H1 (cell line): Measurements from ENCODE around the gene LAMC1. TPM values are rescaled to one million over a fixed set of nuclear protein-coding genes. Genes with fewer than 3 reads are reported as not detected.

ENCODE experiments used
- CTCF ChIA-PET: fragments of 300-600 bp; sonication (Branson Sonifier 250); formaldehyde crosslinking; loops from one replicate; lab custom pipeline; 2021; ENCODE audit not compliant: partially characterized antibody; lab: Charles Lee
- POLR2A ChIA-PET: fragments of 300-600 bp; sonication (Branson Sonifier 250); formaldehyde crosslinking; loops from one replicate; lab custom pipeline; 2021; ENCODE audit warnings: inconsistent platforms; ENCODE audit not compliant: partially characterized antibody; lab: Charles Lee
- DNase-seq, 2 experiments: peaks; one replicate each; pipeline versions ENCODE4 v3.0.0 to v3.0.0-alpha.2; 2010 to 2022; ENCODE audit warnings: low spot score in 2 of 2, low read depth in 1 of 2, mixed read lengths in 1 of 2
- FAIRE-seq: peaks from 2 replicates; lab custom pipeline; 2011; peaks lifted over from hg19 to GRCh38; lab: Jason Lieb, UNC
- H2AFZ ChIP-seq: 2 replicates; pipeline ENCODE4 v1.8.1; 2012; ENCODE audit warnings: low read length, inconsistent platforms
- H2AK5ac ChIP-seq: 2 replicates; pipeline ENCODE4 v1.6.1; 2013; ENCODE audit warnings: low read depth, low read length
- H2BK120ac ChIP-seq: replicated peaks from 2 replicates; pipeline ENCODE3; 2013; ENCODE audit warnings: low read depth, low read length, inconsistent platforms
- H2BK12ac ChIP-seq: 2 replicates; pipeline ENCODE4 v1.6.1; 2013; ENCODE audit warnings: low read depth, low read length
- H2BK15ac ChIP-seq: 2 replicates; pipeline ENCODE4 v1.6.1; 2013; ENCODE audit warnings: low read length
- H2BK20ac ChIP-seq: 2 replicates; pipeline ENCODE4 v1.6.1; 2013; ENCODE audit warnings: low read length
- H2BK5ac ChIP-seq: 2 replicates; pipeline ENCODE4 v1.6.1; 2013; ENCODE audit warnings: low read depth, low read length
- H3K14ac ChIP-seq: 2 replicates; pipeline ENCODE4 v1.6.1; 2013; ENCODE audit warnings: inconsistent platforms; ENCODE audit not compliant: insufficient read length
- H3K18ac ChIP-seq: 2 replicates; pipeline ENCODE4 v1.6.1; 2013; ENCODE audit warnings: low read length; ENCODE audit errors: extremely low read depth
- H3K23ac ChIP-seq: 2 replicates; pipeline ENCODE4 v1.6.1; 2013; ENCODE audit warnings: inconsistent platforms; ENCODE audit not compliant: insufficient read length
- H3K23me2 ChIP-seq: 2 replicates; pipeline ENCODE4 v1.6.1; 2013; ENCODE audit warnings: low read depth, low read length
- H3K27ac ChIP-seq: 2 replicates; pipeline ENCODE4 v1.6.1; 2011; ENCODE audit warnings: low read depth, low read length, inconsistent platforms
- H3K27me3 ChIP-seq, 4 experiments: replicated peaks in 1 of 4; 1 replicate in 1 of 4; 2 replicates in 3 of 4; pipeline versions ENCODE4 v1.6.1 to v1.8.1; 2011 to 2013; ENCODE audit warnings: low read length in 3 of 4, mild to moderate bottlenecking in 3 of 4, inconsistent platforms in 2 of 4, mixed read lengths in 2 of 4, moderate library complexity in 1 of 4; ENCODE audit not compliant: control insufficient read depth in 3 of 4, insufficient read depth in 3 of 4; ENCODE audit errors: extremely low read depth in 1 of 4
- H3K36me3 ChIP-seq, 4 experiments: 2 replicates each; pipeline versions ENCODE4 v1.6.1 to v1.8.1; 2011 to 2013; ENCODE audit warnings: mild to moderate bottlenecking in 4 of 4, low read length in 3 of 4, moderate library complexity in 2 of 4, control low read depth in 1 of 4, inconsistent platforms in 1 of 4; ENCODE audit not compliant: insufficient read depth in 4 of 4, control insufficient read depth in 2 of 4
- H3K4ac ChIP-seq: replicated peaks from 2 replicates; pipeline ENCODE3; 2013; ENCODE audit warnings: low read length, low read depth, mixed read lengths, inconsistent platforms; ENCODE audit not compliant: insufficient read length
- H3K4me1 ChIP-seq, 4 experiments: replicated peaks in 1 of 4; 1 replicate in 1 of 4; 2 replicates in 3 of 4; pipeline versions ENCODE4 v1.6.1 to v1.8.1; 2011 to 2013; ENCODE audit warnings: low read length in 3 of 4, inconsistent platforms in 2 of 4, mixed read lengths in 1 of 4; ENCODE audit not compliant: insufficient read depth in 4 of 4, control insufficient read depth in 3 of 4
- H3K4me2 ChIP-seq, 2 experiments: 2 replicates each; pipeline versions ENCODE4 v1.6.1 to v1.8.1; 2011 to 2013; ENCODE audit warnings: low read depth in 2 of 2, low read length in 2 of 2, control low read depth in 1 of 2, inconsistent platforms in 1 of 2, mild to moderate bottlenecking in 1 of 2; ENCODE audit not compliant: insufficient read depth in 1 of 2
- H3K4me3 ChIP-seq, 4 experiments: fragments of 200-600, 300-600 bp in 1 of 4; sonication (generic), shearing (Covaris generic), sonication (Bioruptor Twin) in 1 of 4; 2 replicates each; pipeline versions ENCODE4 v1.5.1 to v1.8.1; 2011 to 2016; ENCODE audit warnings: low read length in 4 of 4, low read depth in 3 of 4, control low read depth in 2 of 4, inconsistent platforms in 2 of 4, mild to moderate bottlenecking in 2 of 4, mixed read lengths in 1 of 4, moderate library complexity in 1 of 4; ENCODE audit not compliant: insufficient read depth in 2 of 4; ENCODE audit errors: extremely low read depth in 1 of 4
- H3K56ac ChIP-seq: replicated peaks from 2 replicates; pipeline ENCODE3; 2013; ENCODE audit warnings: low read depth, mild to moderate bottlenecking, mixed read lengths, low read length, inconsistent platforms; ENCODE audit not compliant: insufficient read length
- H3K79me1 ChIP-seq: 2 replicates; pipeline ENCODE4 v1.6.1; 2013; ENCODE audit warnings: low read depth, low read length, control low read depth
- H3K79me2 ChIP-seq, 2 experiments: 2 replicates each; pipeline versions ENCODE4 v1.6.1 to v1.8.1; 2012 to 2013; ENCODE audit warnings: low read length in 2 of 2, mild to moderate bottlenecking in 2 of 2, inconsistent platforms in 1 of 2; ENCODE audit not compliant: insufficient read depth in 2 of 2, control insufficient read depth in 1 of 2
- H3K9ac ChIP-seq, 4 experiments: replicated peaks in 1 of 4; 1 replicate in 1 of 4; 2 replicates in 3 of 4; pipeline versions ENCODE4 v1.6.1 to v1.8.1; 2011 to 2013; ENCODE audit warnings: low read depth in 3 of 4, low read length in 3 of 4, control low read depth in 2 of 4, mild to moderate bottlenecking in 2 of 4, moderate library complexity in 2 of 4, inconsistent platforms in 1 of 4; ENCODE audit errors: extremely low read depth in 1 of 4
- H3K9me3 ChIP-seq, 2 experiments: 2 replicates each; pipeline versions ENCODE4 v1.6.1 to v1.8.1; 2012 to 2013; ENCODE audit warnings: mild to moderate bottlenecking in 2 of 2, moderate library complexity in 2 of 2, control low read depth in 1 of 2, inconsistent platforms in 1 of 2, low read depth in 1 of 2, low read length in 1 of 2, mixed read lengths in 1 of 2; ENCODE audit not compliant: insufficient read depth in 2 of 2
- H4K20me1 ChIP-seq, 2 experiments: replicated peaks in 1 of 2; 2 replicates each; pipeline versions ENCODE3 to v1.8.1; 2011 to 2013; ENCODE audit warnings: inconsistent platforms in 2 of 2, low read length in 2 of 2, mild to moderate bottlenecking in 1 of 2; ENCODE audit not compliant: insufficient read depth in 2 of 2, control insufficient read depth in 1 of 2
- H4K5ac ChIP-seq: 2 replicates; pipeline ENCODE4 v1.6.1; 2013; ENCODE audit warnings: low read length, low read depth, mixed read lengths, inconsistent platforms; ENCODE audit not compliant: insufficient read length
- H4K8ac ChIP-seq: 2 replicates; pipeline ENCODE4 v1.8.0; 2013; ENCODE audit warnings: mild to moderate bottlenecking, moderate library complexity, low read length, inconsistent platforms; ENCODE audit not compliant: insufficient read depth; ENCODE audit errors: extremely low read depth
- H4K91ac ChIP-seq: replicated peaks from 2 replicates; pipeline ENCODE3; 2013; ENCODE audit warnings: low read length, mixed read lengths, inconsistent platforms; ENCODE audit not compliant: insufficient read length
- WGBS, 2 experiments: shearing (Covaris generic) in 1 of 2; methylation state at CpG; one replicate each; pipeline versions ENCODE4 v1.1.6 to v1.1.7; 2013 to 2015; ENCODE audit warnings: low lambda C conversion rate in 2 of 2, mixed read lengths in 2 of 2, inconsistent platforms in 1 of 2, low coverage in 1 of 2, missing lambda C conversion rate in 1 of 2; ENCODE audit not compliant: insufficient replicate concordance in 2 of 2, insufficient coverage in 1 of 2, insufficient read length in 1 of 2; ENCODE audit errors: extremely low coverage in 1 of 2, missing lambda C conversion rate in 1 of 2; 5-methylcytosine and 5-hydroxymethylcytosine counted together
- polyA plus RNA-seq, 7 experiments: library from polyadenylated mRNA; depleted of rRNA in 3 of 7; stranded (reverse) in 5 of 7; unstranded in 2 of 7; fragments of >200 nt in 5 of 7; fragments of 200-250 nt in 2 of 7; gene quantifications; 1 replicate in 5 of 7; 2 replicates in 1 of 7; 4 replicates in 1 of 7; pipeline versions ENCODE4 v1.2.1 to v1.2.3, GENCODE V29; 2011 to 2013; ENCODE audit warnings: missing spikeins in 2 of 7, mixed read lengths in 2 of 7
- total RNA-seq: library from RNA; stranded (reverse); fragmentation: NEBNext Ultra II Directional; extraction: Animal tissue kit (Norgen Biotek cat#: 25700); gene quantifications from 2 replicates; pipeline ENCODE4 v1.2.1, GENCODE V29; 2021

Gene LAMC1
- total and polyA plus RNA-seq, 2 of the 8 experiments (the other 6 are each of a cell fraction or from before 2014, with no cell fraction given) = 47.6 to 90.3 TPM

- no peak overlapping the region for H2AK5ac ChIP-seq
- H2BK12ac ChIP-seq = no peak overlapping the region
- no peak overlapping the region for H2BK20ac ChIP-seq
- no peak overlapping the region for H3K56ac ChIP-seq
- no peak overlapping the region for H4K5ac ChIP-seq
- WGBS, 2 experiments = 97 to 100% methylated on average over 2 of the region's 2 CpGs
- H3K23ac ChIP-seq = no peak overlapping the region
- no peak overlapping the region for H3K9ac ChIP-seq
- H3K4ac ChIP-seq = no peak overlapping the region
- no peak overlapping the region for H3K4me3 ChIP-seq
- H3K27ac ChIP-seq = no peak overlapping the region
- no peak overlapping the region for H2AFZ ChIP-seq
- H3K4me1 ChIP-seq = peaks cover 3 to 16% (median 13%) of the 10 kb centered on the region in 4 experiments; a peak in 6 of 7 replicates
- FAIRE-seq (no peak), DNase-seq (no peak)
- no peak overlapping the region for H3K14ac ChIP-seq
- H3K79me2 ChIP-seq = peaks cover 0 to 14% of the 10 kb centered on the region in 2 experiments; a peak in 2 of 4 replicates
- ChIA-PET POLR2A (no interaction called here), CTCF (interaction anchor here (0.6 to 1.8 kb wide), 5 partner anchors 17 to 190 kb away, joined by 3 to 5 read pairs (median 3); no protein-coding TSS in a partner anchor)
- H4K20me1 ChIP-seq = peaks cover 0 to 3% of the 10 kb centered on the region in 2 experiments
- H3K36me3 ChIP-seq = no peaks in the 10 kb centered on the region
- H3K18ac ChIP-seq = no peak overlapping the region
- H3K9me3 ChIP-seq = no peaks in the 10 kb centered on the region
- no peak overlapping the region for H2BK5ac ChIP-seq
- H2BK15ac ChIP-seq = no peak overlapping the region
- H4K91ac ChIP-seq = no peak overlapping the region
- H3K4me2 ChIP-seq = no peak overlapping the region
- H3K23me2 ChIP-seq = no peaks in the 10 kb centered on the region; the same call in 1 of the 2 replicates
- no peak overlapping the region for H2BK120ac ChIP-seq
- no peaks in the 10 kb centered on the region for H3K27me3 ChIP-seq
- no peak overlapping the region for H4K8ac ChIP-seq
- peaks cover 6% of the 10 kb centered on the region for H3K79me1 ChIP-seq
Observed at GRCh38 chr1:183094351-183094750, 71.1 kb downstream of the LAMC1 start.
